Bronchus fibroblast of lung (primary cell): ENCODE data around the gene CHRNA7. TPM values are rescaled to one million over a fixed set of nuclear protein-coding genes. Genes with fewer than 3 reads are reported as not detected.

ENCODE experiments used
- total RNA-seq: library from RNA; depleted of rRNA; stranded (reverse); fragments of >200 nt; gene quantifications from 2 replicates; pipeline ENCODE4 v1.2.3, GENCODE V29; 2015

Gene CHRNA7
- total RNA-seq, result not detected in 2 replicates

DNA sequence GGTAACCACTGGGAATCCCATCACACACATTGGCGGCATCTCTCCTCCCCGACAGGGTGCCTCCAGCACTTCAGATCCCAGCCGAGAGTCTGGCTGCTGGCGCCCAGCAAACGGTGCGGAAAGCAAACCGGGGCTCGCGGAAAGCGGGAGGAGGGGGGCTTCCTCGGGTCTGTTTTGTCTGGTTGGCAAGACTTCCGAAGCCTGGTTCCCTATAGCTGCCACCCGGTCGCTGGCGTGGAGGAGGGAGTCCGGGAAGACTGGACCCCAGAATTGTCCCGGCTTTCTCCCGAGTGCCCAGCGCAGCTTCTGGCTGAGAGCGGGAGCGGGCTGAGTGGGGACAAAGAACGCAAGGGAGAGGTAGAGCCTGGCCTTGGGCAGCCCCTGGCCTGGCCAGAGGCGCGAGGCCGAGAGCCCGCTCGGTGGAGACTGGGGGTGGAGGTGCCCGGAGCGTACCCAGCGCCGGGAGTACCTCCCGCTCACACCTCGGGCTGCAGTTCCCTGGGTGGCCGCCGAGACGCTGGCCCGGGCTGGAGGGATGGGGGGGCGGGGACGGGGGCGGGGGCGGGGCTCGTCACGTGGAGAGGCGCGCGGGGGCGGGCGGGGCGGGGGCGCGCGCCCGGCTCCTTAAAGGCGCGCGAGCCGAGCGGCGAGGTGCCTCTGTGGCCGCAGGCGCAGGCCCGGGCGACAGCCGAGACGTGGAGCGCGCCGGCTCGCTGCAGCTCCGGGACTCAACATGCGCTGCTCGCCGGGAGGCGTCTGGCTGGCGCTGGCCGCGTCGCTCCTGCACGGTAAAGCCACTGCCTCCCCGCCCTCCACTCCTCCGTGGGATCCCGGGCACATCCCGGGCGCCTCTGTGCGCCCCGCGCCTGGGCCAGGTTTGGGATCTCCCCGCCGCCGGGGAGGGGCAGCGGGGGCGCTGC lies at the start of gene CHRNA7:
Gene CHRNA7, plus strand, starts transcription at position 654 of the 920 bp plus-strand sequence. Its CDS starts 80 bp downstream, at position 734.

Other genes starting within 250 kb of the CHRNA7 start
- gene OTUD7A, start 159.8 kb upstream of the CHRNA7 start, total RNA-seq, result under 0.01 TPM in 1 of 2 replicates, not detected in the other